Activated T-helper 1 cell treated with anti-CD3 and anti-CD28 coated beads, Interleukin-12 subunit alpha, Interleukin-12 subunit beta, Interleukin-2, Interleukin-4 antibody, amounts not matched to agents 30 ng/mL and 10 ng/mL and 1 ng/mL, durations not matched to agents 14 hours and 24 hours and 36 hours (primary cell): ENCODE data around the gene SLC25A22. TPM values are rescaled to one million over a fixed set of nuclear protein-coding genes. Genes with fewer than 3 reads are reported as not detected.
A peak's percentile ranks its signal among the peaks of the same experiment; 100 is the strongest.

ENCODE experiments used
- DNase-seq: peaks from one replicate; pipeline ENCODE4 v3.0.0; 2021; ENCODE audit warnings: low spot score
- H3K27ac Mint-ChIP-seq: one replicate; pipeline ENCODE4 v1.8.0; 2021; ENCODE audit warnings: mild to moderate bottlenecking, mixed read lengths
- H3K27me3 Mint-ChIP-seq: one replicate; pipeline ENCODE4 v1.8.0; 2022; ENCODE audit warnings: mild to moderate bottlenecking, moderate library complexity, mixed read lengths; ENCODE audit not compliant: insufficient read depth
- H3K36me3 Mint-ChIP-seq: one replicate; pipeline ENCODE4 v1.8.0; 2021; ENCODE audit warnings: low read depth, mixed read lengths
- H3K4me1 Mint-ChIP-seq: one replicate; pipeline ENCODE4 v1.8.0; 2021; ENCODE audit warnings: low read depth, mixed read lengths
- H3K4me3 Mint-ChIP-seq: one replicate; pipeline ENCODE4 v1.8.0; 2021; ENCODE audit warnings: mild to moderate bottlenecking, moderate library complexity, mixed read lengths
- H3K9me3 Mint-ChIP-seq: one replicate; pipeline ENCODE4 v1.8.0; 2021; ENCODE audit warnings: mixed read lengths
- intact Hi-C: fragments of 100-400 bp; cut with micrococcal nuclease; formaldehyde crosslinking; loops from one replicate; pipeline ENCODE4 v1.15.1; 2024
- total RNA-seq: library from RNA; stranded (reverse); gene quantifications from 2 replicates; pipeline ENCODE4 v1.2.3, GENCODE V29; 2022

Gene SLC25A22
- total RNA-seq, 1 donor from 2014 or later = 87.6 TPM

- H3K4me3 Mint-ChIP-seq = no peak overlapping the region
- H3K9me3 Mint-ChIP-seq = no peaks in the 10 kb centered on the region
- no peaks in the 10 kb centered on the region for H3K27me3 Mint-ChIP-seq
- peaks cover 29% of the 10 kb centered on the region for H3K36me3 Mint-ChIP-seq
- H3K4me1 Mint-ChIP-seq = peaks cover 23% of the 10 kb centered on the region
- intact Hi-C loops = no loop called here
- no peak for DNase-seq
- H3K27ac Mint-ChIP-seq = no peak overlapping the region
These were observed 15.0 kb upstream of the SLC25A22 start for GRCh38 chr11:813072-813455.

- Mint-ChIP-seq H3K9me3 (no peaks in the 10 kb centered on the region), H3K4me1 (peaks cover 28% of the 10 kb centered on the region), H3K27ac (peak overlapping the region; percentile 34), H3K27me3 (no peaks in the 10 kb centered on the region), H3K36me3 (peaks cover 29% of the 10 kb centered on the region), H3K4me3 (peak overlapping the region; percentile 92)
- intact Hi-C loops = no loop called here
- DNase-seq = no peak
These were observed 14.3 kb upstream of the SLC25A22 start for GRCh38 chr11:812390-812789.

GRCh38 chr11:811446-812245 is 13.6 kb upstream of the SLC25A22 start:
- H3K27me3 Mint-ChIP-seq = no peaks in the 10 kb centered on the region
- peak overlapping the region; percentile 89 for H3K27ac Mint-ChIP-seq
- intact Hi-C loops = no loop called here
- no peak for DNase-seq
- H3K36me3 Mint-ChIP-seq = peaks cover 29% of the 10 kb centered on the region
- H3K9me3 Mint-ChIP-seq = no peaks in the 10 kb centered on the region
- H3K4me3 Mint-ChIP-seq = peak overlapping the region; percentile 92
- H3K4me1 Mint-ChIP-seq = peaks cover 28% of the 10 kb centered on the region

- H3K36me3 Mint-ChIP-seq = peaks cover 29% of the 10 kb centered on the region
- intact Hi-C loops = no loop called here
- no peaks in the 10 kb centered on the region for H3K27me3 Mint-ChIP-seq
- H3K4me3 Mint-ChIP-seq = peak overlapping the region; percentile 92
- H3K27ac Mint-ChIP-seq = peak overlapping the region; percentile 90
- no peaks in the 10 kb centered on the region for H3K9me3 Mint-ChIP-seq
- H3K4me1 Mint-ChIP-seq = peaks cover 28% of the 10 kb centered on the region
- DNase-seq = no peak
These were observed 12.0 kb upstream of the SLC25A22 start for GRCh38 chr11:810040-810567.

- intact Hi-C loops = loop anchor here (1.0 to 5.0 kb wide), 7 partner anchors 10 to 602 kb away; partner anchors contain the start of genes BET1L, CHID1, POLR2L and RIC8A
- DNase-seq = peak; percentile 97
- Mint-ChIP-seq H3K4me3 (peak within 1 kb of the TSS; percentile 92), H3K9me3 (no peaks in the 10 kb centered on the region), H3K4me1 (peaks cover 28% of the 10 kb centered on the region), H3K27ac (peak within 1 kb of the TSS; percentile 90), H3K36me3 (peaks cover 29% of the 10 kb centered on the region), H3K27me3 (no peaks in the 10 kb centered on the region)
These were observed 11.4 kb upstream of the SLC25A22 start, which contains the start of gene RPLP2 for GRCh38 chr11:809287-810039. Gene RPLP2 (plus strand): TSS chr11:809967. CDS start chr11:810235, 268 bp downstream.

GRCh38 chr11:808427-809286 is 10.6 kb upstream of the SLC25A22 start:
- peaks cover 29% of the 10 kb centered on the region for H3K36me3 Mint-ChIP-seq
- no peak for DNase-seq
- peak overlapping the region; percentile 86 for H3K4me3 Mint-ChIP-seq
- intact Hi-C loops = loop anchor here (1.0 to 5.0 kb wide), 7 partner anchors 11 to 601 kb away; partner anchors contain the start of genes BET1L, CHID1, POLR2L and RIC8A
- peaks cover 28% of the 10 kb centered on the region for H3K4me1 Mint-ChIP-seq
- no peaks in the 10 kb centered on the region for H3K9me3 Mint-ChIP-seq
- peak overlapping the region; percentile 90 for H3K27ac Mint-ChIP-seq
- H3K27me3 Mint-ChIP-seq = no peaks in the 10 kb centered on the region

GRCh38 chr11:804599-804964 is 6.5 kb upstream of the SLC25A22 start:
- intact Hi-C loops = no loop called here
- DNase-seq = no peak
- Mint-ChIP-seq H3K4me3 (peak overlapping the region; percentile 81), H3K27me3 (no peaks in the 10 kb centered on the region), H3K4me1 (peaks cover 6% of the 10 kb centered on the region), H3K36me3 (no peaks in the 10 kb centered on the region), H3K27ac (peak overlapping the region; percentile 63), H3K9me3 (no peaks in the 10 kb centered on the region)

- H3K4me1 Mint-ChIP-seq = peaks cover 6% of the 10 kb centered on the region
- peak overlapping the region; percentile 81 for H3K4me3 Mint-ChIP-seq
- intact Hi-C loops = no loop called here
- no peak overlapping the region for H3K27ac Mint-ChIP-seq
- no peaks in the 10 kb centered on the region for H3K27me3 Mint-ChIP-seq
- DNase-seq = no peak
- no peaks in the 10 kb centered on the region for H3K9me3 Mint-ChIP-seq
- H3K36me3 Mint-ChIP-seq = no peaks in the 10 kb centered on the region
These were observed 5.9 kb upstream of the SLC25A22 start for GRCh38 chr11:803770-804598.

GRCh38 chr11:803467-803742 is 5.3 kb upstream of the SLC25A22 start:
- no peak for DNase-seq
- no peak overlapping the region for H3K27ac Mint-ChIP-seq
- no peaks in the 10 kb centered on the region for H3K27me3 Mint-ChIP-seq
- peak overlapping the region; percentile 81 for H3K4me3 Mint-ChIP-seq
- H3K9me3 Mint-ChIP-seq = no peaks in the 10 kb centered on the region
- intact Hi-C loops = no loop called here
- H3K4me1 Mint-ChIP-seq = peaks cover 6% of the 10 kb centered on the region
- no peaks in the 10 kb centered on the region for H3K36me3 Mint-ChIP-seq

GRCh38 chr11:802693-803466 is 4.8 kb upstream of the SLC25A22 start:
- DNase-seq = no peak
- Mint-ChIP-seq H3K4me1 (peaks cover 3% of the 10 kb centered on the region), H3K27me3 (no peaks in the 10 kb centered on the region), H3K27ac (no peak overlapping the region), H3K4me3 (peak overlapping the region; percentile 56), H3K9me3 (no peaks in the 10 kb centered on the region), H3K36me3 (no peaks in the 10 kb centered on the region)
- intact Hi-C loops = no loop called here

- Mint-ChIP-seq H3K27me3 (no peaks in the 10 kb centered on the region), H3K9me3 (no peaks in the 10 kb centered on the region), H3K36me3 (no peaks in the 10 kb centered on the region), H3K4me1 (no peaks in the 10 kb centered on the region), H3K4me3 (no peak overlapping the region), H3K27ac (no peak overlapping the region)
- intact Hi-C loops = no loop called here
- DNase-seq = no peak
These were observed 4.0 kb upstream of the SLC25A22 start for GRCh38 chr11:802018-802617.
